A673 (cell line): ENCODE results near the gene NBEAL1.

ENCODE experiments used
- EZH2 ChIP-seq: fragments of 200-600 bp; sonication (generic); IDR thresholded peaks from 2 replicates; pipeline ENCODE4 v1.6.1; 2017; ENCODE audit warnings: borderline replicate concordance, low read depth, mild to moderate bottlenecking, mixed read lengths, antibody characterized with exemption, low read length; ENCODE audit not compliant: poor library complexity, severe bottlenecking
- TF ChIP-seq, protein P1 (sequence below): fragments of 300-800, 200-600 bp; sonication (generic); conservative IDR thresholded peaks from 2 replicates; pipeline ENCODE4 v1.5.1; 2017; ENCODE audit warnings: low read depth, mild to moderate bottlenecking, antibody characterized with exemption, low read length, moderate library complexity, mixed read lengths

- TF ChIP-seq, protein P1, sequence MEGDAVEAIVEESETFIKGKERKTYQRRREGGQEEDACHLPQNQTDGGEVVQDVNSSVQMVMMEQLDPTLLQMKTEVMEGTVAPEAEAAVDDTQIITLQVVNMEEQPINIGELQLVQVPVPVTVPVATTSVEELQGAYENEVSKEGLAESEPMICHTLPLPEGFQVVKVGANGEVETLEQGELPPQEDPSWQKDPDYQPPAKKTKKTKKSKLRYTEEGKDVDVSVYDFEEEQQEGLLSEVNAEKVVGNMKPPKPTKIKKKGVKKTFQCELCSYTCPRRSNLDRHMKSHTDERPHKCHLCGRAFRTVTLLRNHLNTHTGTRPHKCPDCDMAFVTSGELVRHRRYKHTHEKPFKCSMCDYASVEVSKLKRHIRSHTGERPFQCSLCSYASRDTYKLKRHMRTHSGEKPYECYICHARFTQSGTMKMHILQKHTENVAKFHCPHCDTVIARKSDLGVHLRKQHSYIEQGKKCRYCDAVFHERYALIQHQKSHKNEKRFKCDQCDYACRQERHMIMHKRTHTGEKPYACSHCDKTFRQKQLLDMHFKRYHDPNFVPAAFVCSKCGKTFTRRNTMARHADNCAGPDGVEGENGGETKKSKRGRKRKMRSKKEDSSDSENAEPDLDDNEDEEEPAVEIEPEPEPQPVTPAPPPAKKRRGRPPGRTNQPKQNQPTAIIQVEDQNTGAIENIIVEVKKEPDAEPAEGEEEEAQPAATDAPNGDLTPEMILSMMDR = no peak
- TF ChIP-seq EZH2 = no peak
These were observed 177.3 kb downstream of the NBEAL1 start for GRCh38 chr2:203191961-203192360.
